Activated CD8-positive, alpha-beta T cell treated with anti-CD3 and anti-CD28 coated beads for 36 hours (primary cell): ENCODE results near the gene NLGN1. TPM values are rescaled to one million over a fixed set of nuclear protein-coding genes. Genes with fewer than 3 reads are reported as not detected.

Source experiments
- ATAC-seq: fragments of 200-7000 bp; cut with Tn5 transposase; one replicate; pipeline ENCODE4 v1.10.0; 2021; ENCODE audit warnings: mild to moderate bottlenecking, moderate library complexity
- CTCF ChIA-PET: fragments of 350-600 bp; sonication (Branson Sonifier 250); formaldehyde crosslinking; loops from one replicate; lab custom pipeline; 2021; ENCODE audit warnings: antibody characterized with exemption; lab: Charles Lee
- POLR2A ChIA-PET: fragments of 350-600 bp; sonication (Branson Sonifier 250); formaldehyde crosslinking; loops from one replicate; lab custom pipeline; 2021; ENCODE audit warnings: antibody characterized with exemption; lab: Charles Lee
- DNase-seq: peaks from one replicate; pipeline ENCODE4 v3.0.0-alpha.2; 2020
- H3K27ac Mint-ChIP-seq: one replicate; pipeline ENCODE4 v1.8.0; 2021; ENCODE audit warnings: mild to moderate bottlenecking, mixed read lengths
- H3K27me3 Mint-ChIP-seq: one replicate; pipeline ENCODE4 v1.8.0; 2021; ENCODE audit warnings: mixed read lengths
- H3K36me3 Mint-ChIP-seq: one replicate; pipeline ENCODE4 v1.8.0; 2021; ENCODE audit warnings: low read depth, mixed read lengths
- H3K4me1 Mint-ChIP-seq: one replicate; pipeline ENCODE4 v1.8.0; 2021; ENCODE audit warnings: low read depth, mixed read lengths
- H3K4me3 Mint-ChIP-seq: one replicate; pipeline ENCODE4 v1.8.0; 2021; ENCODE audit warnings: mild to moderate bottlenecking, moderate library complexity, mixed read lengths
- H3K9me3 Mint-ChIP-seq: one replicate; pipeline ENCODE4 v1.8.0; 2021; ENCODE audit warnings: mixed read lengths
- intact Hi-C: fragments of 100-400 bp; cut with micrococcal nuclease; formaldehyde crosslinking; loops from one replicate; pipeline ENCODE4 v1.10.0; 2022
- total RNA-seq, 2 experiments: library from RNA; stranded (reverse); gene quantifications; one replicate each; pipeline ENCODE4 v1.2.3, GENCODE V29; 2021
- TF ChIP-seq, protein P1 (sequence below): fragments of 200-600 bp; IDR thresholded peaks from one replicate; pipeline ENCODE4 v1.8.0; 2022; ENCODE audit warnings: antibody characterized with exemption, mild to moderate bottlenecking

NLGN1 gene
- total RNA-seq, 2 experiments from 2014 or later = not detected

DNA sequence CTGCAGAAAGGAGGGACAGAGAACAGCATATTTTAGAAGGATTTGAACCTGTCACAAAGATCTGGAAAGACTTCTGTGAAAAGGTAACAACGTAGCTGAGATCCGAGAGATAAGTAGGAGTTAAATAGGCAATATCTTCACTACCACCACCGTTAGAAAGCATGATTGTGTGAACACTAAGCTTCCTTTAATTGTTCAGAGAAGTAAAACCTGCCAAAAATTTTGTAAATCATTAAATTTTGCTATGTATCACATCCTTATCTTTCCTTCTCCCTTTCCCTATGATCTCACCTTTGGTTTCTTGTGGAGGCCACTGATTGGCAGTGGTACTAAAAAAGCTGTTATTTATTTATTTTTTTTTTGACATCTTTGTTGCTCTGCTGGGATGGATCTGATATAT lies 346.9 kb downstream of the NLGN1 start:
- DNase-seq = no peak
- H3K9me3 Mint-ChIP-seq = no peaks in the 10 kb centered on the region
- CTCF ChIA-PET = no interaction called here
- intact Hi-C loops = no loop called here
- ATAC-seq = no peak
- POLR2A ChIA-PET = no interaction called here
- H3K27ac Mint-ChIP-seq = no peak overlapping the region
- no peak overlapping the region for H3K4me3 Mint-ChIP-seq
- TF ChIP-seq, protein P1, sequence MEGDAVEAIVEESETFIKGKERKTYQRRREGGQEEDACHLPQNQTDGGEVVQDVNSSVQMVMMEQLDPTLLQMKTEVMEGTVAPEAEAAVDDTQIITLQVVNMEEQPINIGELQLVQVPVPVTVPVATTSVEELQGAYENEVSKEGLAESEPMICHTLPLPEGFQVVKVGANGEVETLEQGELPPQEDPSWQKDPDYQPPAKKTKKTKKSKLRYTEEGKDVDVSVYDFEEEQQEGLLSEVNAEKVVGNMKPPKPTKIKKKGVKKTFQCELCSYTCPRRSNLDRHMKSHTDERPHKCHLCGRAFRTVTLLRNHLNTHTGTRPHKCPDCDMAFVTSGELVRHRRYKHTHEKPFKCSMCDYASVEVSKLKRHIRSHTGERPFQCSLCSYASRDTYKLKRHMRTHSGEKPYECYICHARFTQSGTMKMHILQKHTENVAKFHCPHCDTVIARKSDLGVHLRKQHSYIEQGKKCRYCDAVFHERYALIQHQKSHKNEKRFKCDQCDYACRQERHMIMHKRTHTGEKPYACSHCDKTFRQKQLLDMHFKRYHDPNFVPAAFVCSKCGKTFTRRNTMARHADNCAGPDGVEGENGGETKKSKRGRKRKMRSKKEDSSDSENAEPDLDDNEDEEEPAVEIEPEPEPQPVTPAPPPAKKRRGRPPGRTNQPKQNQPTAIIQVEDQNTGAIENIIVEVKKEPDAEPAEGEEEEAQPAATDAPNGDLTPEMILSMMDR = no peak
- H3K27me3 Mint-ChIP-seq = no peaks in the 10 kb centered on the region
- H3K36me3 Mint-ChIP-seq = no peaks in the 10 kb centered on the region
- no peaks in the 10 kb centered on the region for H3K4me1 Mint-ChIP-seq

DNA sequence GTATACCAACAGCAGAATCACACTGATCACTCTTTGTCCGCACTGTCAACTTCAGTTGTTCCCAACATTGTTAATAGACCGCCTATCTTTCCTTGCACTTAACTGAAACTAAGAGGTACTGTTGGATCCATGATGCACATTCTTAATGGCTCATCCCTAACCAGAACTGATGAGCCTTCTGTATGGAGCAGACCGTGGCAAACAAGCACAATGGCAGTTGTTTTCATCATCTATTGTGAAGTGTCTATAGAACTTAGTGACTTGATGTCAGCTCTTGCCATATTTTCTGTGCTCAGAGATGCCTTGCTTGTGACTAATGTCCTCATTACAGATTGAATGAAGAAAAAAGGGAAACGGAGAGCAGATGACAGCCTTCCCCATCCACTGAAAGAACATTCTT lies 347.4 kb downstream of the NLGN1 start:
- TF ChIP-seq, protein P1 = no peak
- Mint-ChIP-seq H3K9me3 (no peaks in the 10 kb centered on the region), H3K27me3 (no peaks in the 10 kb centered on the region), H3K4me1 (no peaks in the 10 kb centered on the region), H3K4me3 (no peak overlapping the region), H3K27ac (no peak overlapping the region), H3K36me3 (no peaks in the 10 kb centered on the region)
- no peak for ATAC-seq
- intact Hi-C loops = no loop called here
- ChIA-PET CTCF (no interaction called here), POLR2A (no interaction called here)
- no peak for DNase-seq

DNA sequence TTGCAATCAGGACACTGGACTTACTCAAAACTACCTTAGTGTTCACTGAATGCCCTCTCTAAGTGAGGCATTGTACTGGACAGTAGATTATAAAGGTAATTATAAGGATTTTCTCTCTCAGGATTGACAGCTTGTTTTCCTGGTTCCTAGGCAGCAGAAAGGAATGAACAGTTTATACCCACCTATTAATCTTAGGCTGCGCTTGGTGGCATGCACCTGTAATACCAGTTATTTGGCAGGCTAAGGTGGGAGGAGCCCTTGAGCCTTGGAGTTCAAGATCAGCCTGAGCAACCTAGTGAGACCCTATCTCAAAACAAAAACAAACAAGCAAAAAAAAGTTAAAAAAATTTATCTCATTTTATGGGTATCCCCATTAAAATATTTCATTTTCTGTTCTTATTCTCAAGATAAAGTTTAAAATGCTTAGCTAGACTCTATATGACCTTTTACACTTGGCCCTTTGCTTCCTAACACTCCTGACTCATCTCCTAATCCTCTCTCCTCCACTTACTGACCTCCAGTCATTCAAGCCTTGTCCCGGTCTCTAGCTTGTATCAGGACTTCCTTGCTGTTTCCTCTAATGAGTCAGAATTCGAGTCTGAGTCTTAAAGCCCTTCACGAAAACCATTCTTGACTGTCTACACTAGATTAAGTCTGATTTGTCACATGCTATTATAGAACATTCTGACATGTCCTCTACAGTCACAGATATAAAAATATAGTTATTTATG lies 348.6 kb downstream of the NLGN1 start:
- ChIA-PET CTCF (no interaction called here), POLR2A (no interaction called here)
- TF ChIP-seq, protein P1 = no peak
- ATAC-seq = no peak
- DNase-seq = no peak
- Mint-ChIP-seq H3K36me3 (no peaks in the 10 kb centered on the region), H3K9me3 (no peaks in the 10 kb centered on the region), H3K4me1 (no peaks in the 10 kb centered on the region), H3K27me3 (no peaks in the 10 kb centered on the region), H3K4me3 (no peak overlapping the region), H3K27ac (no peak overlapping the region)
- intact Hi-C loops = no loop called here

DNA sequence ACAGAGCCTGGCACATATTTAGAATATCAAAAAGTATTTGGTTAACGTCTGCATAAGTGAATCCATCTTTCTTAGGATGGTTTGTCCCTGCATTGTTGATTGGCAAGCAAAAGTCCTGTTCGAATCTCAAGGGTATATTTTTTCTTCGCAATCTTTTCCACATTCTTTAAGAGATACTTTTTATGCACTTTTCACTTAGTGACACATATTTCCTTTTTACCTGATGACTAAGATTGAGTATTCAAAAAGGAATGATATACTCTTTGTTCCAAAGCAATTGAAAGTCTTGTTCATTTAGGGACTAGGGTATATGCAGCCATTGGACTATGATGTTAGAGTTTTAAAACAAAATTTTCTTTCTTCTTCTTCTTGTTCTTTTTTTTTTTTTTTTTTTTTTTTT lies 349.9 kb downstream of the NLGN1 start:
- no peak for DNase-seq
- no peaks in the 10 kb centered on the region for H3K4me1 Mint-ChIP-seq
- no peak overlapping the region for H3K27ac Mint-ChIP-seq
- no peak overlapping the region for H3K4me3 Mint-ChIP-seq
- TF ChIP-seq, protein P1 = no peak
- no peak for ATAC-seq
- CTCF ChIA-PET = interaction anchor here (1.1 kb wide), 1 partner anchor 15 kb away, joined by 3 read pairs; no protein-coding TSS in a partner anchor
- H3K36me3 Mint-ChIP-seq = no peaks in the 10 kb centered on the region
- no peaks in the 10 kb centered on the region for H3K27me3 Mint-ChIP-seq
- POLR2A ChIA-PET = no interaction called here
- intact Hi-C loops = no loop called here
- H3K9me3 Mint-ChIP-seq = no peaks in the 10 kb centered on the region

DNA sequence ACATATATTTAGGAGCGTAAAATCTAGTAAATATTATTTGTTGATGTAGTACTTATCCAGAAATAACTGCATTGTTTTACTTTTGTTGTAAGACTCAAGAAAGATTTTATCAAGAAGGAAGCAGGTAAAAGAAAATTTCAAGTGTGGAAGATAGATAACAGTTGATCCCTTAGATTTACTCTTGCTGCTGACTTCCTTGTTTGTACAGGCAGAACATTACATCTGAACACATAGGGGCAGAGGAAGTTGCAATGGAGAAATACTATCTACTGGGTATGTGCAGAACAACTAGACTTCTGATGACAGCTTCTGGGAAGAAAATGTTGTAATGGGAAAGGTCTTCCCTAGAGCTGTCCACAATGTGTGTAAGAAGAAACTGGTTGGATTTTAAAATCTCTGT lies 350.6 kb downstream of the NLGN1 start:
- H3K9me3 Mint-ChIP-seq = no peaks in the 10 kb centered on the region
- intact Hi-C loops = no loop called here
- H3K36me3 Mint-ChIP-seq = no peaks in the 10 kb centered on the region
- no peaks in the 10 kb centered on the region for H3K4me1 Mint-ChIP-seq
- TF ChIP-seq, protein P1 = no peak
- ATAC-seq = no peak
- H3K27ac Mint-ChIP-seq = no peak overlapping the region
- CTCF ChIA-PET = no interaction called here
- H3K27me3 Mint-ChIP-seq = no peaks in the 10 kb centered on the region
- no peak for DNase-seq
- H3K4me3 Mint-ChIP-seq = no peak overlapping the region
- POLR2A ChIA-PET = no interaction called here
